CD14-positive monocyte (primary cell): Measurements from ENCODE around the gene KSR2. TPM values are rescaled to one million over a fixed set of nuclear protein-coding genes. Genes with fewer than 3 reads are reported as not detected.

Experiments
- DNase-seq, 3 donors: peaks; one replicate each; pipeline ENCODE4 v3.0.0-alpha.2; 2011 to 2022
- H2AFZ ChIP-seq: 2 replicates; pipeline ENCODE4 v1.6.0; 2012; ENCODE audit warnings: mild to moderate bottlenecking, low read depth, low read length, inconsistent platforms; ENCODE audit not compliant: insufficient read depth, poor library complexity, severe bottlenecking
- H3K27ac ChIP-seq, 2 donors: 1 replicate in 1 of 2; 2 replicates in 1 of 2; pipeline ENCODE4 v1.5.1; 2012 to 2013; ENCODE audit warnings: low read length in 2 of 2, control low read depth in 1 of 2, inconsistent platforms in 1 of 2, low read depth in 1 of 2, mild to moderate bottlenecking in 1 of 2
- H3K27me3 ChIP-seq, 2 donors: one replicate each; pipeline versions ENCODE4 v1.6.0 to v1.6.1; 2011 to 2013; ENCODE audit warnings: low read length in 2 of 2; ENCODE audit not compliant: control insufficient read depth in 2 of 2, insufficient read depth in 2 of 2
- H3K36me3 ChIP-seq, 2 donors: replicated peaks in 1 of 2; 1 replicate in 1 of 2; 2 replicates in 1 of 2; pipeline versions ENCODE4 v1.5.1 to v1.6.1; 2012 to 2013; ENCODE audit warnings: low read length in 2 of 2, control low read depth in 1 of 2, inconsistent platforms in 1 of 2, mild to moderate bottlenecking in 1 of 2; ENCODE audit not compliant: insufficient read depth in 2 of 2, control insufficient read depth in 1 of 2
- H3K4me1 ChIP-seq, 2 donors: 1 replicate in 1 of 2; 2 replicates in 1 of 2; pipeline versions ENCODE4 v1.5.1 to v1.6.1; 2012 to 2013; ENCODE audit warnings: low read length in 2 of 2, control low read depth in 1 of 2, inconsistent platforms in 1 of 2, mild to moderate bottlenecking in 1 of 2, moderate library complexity in 1 of 2; ENCODE audit not compliant: insufficient read depth in 2 of 2, control insufficient read depth in 1 of 2
- H3K4me2 ChIP-seq: replicated peaks from 2 replicates; pipeline ENCODE3; 2012; ENCODE audit warnings: low read length, moderate library complexity, mild to moderate bottlenecking; ENCODE audit not compliant: poor library complexity, severe bottlenecking; ENCODE audit errors: extremely low read depth
- H3K4me3 ChIP-seq, 3 experiments: fragments of 200-600 bp in 1 of 3; sonication (generic) in 1 of 3; replicated peaks in 1 of 3; 1 replicate in 2 of 3; 2 replicates in 1 of 3; pipeline ENCODE4 v1.5.1; 2011 to 2013; ENCODE audit warnings: low read length in 3 of 3, mild to moderate bottlenecking in 3 of 3, control low read depth in 2 of 3, low read depth in 2 of 3, inconsistent platforms in 1 of 3, moderate library complexity in 1 of 3
- H3K79me2 ChIP-seq: 2 replicates; pipeline ENCODE4 v1.6.0; 2012; ENCODE audit warnings: mild to moderate bottlenecking, control low read depth, inconsistent platforms, low read length, moderate library complexity; ENCODE audit not compliant: insufficient read depth
- H3K9ac ChIP-seq: 2 replicates; pipeline ENCODE4 v1.6.0; 2017; ENCODE audit warnings: low read length, mild to moderate bottlenecking; ENCODE audit not compliant: insufficient read depth, poor library complexity, severe bottlenecking
- H3K9me3 ChIP-seq, 2 donors: replicated peaks in 1 of 2; 1 replicate in 1 of 2; 2 replicates in 1 of 2; pipeline versions ENCODE4 v1.5.1 to v1.6.1; 2012 to 2013; ENCODE audit warnings: low read length in 2 of 2, control low read depth in 1 of 2; ENCODE audit not compliant: control insufficient read depth in 1 of 2, insufficient read depth in 1 of 2
- H4K20me1 ChIP-seq: 2 replicates; pipeline ENCODE4 v1.6.0; 2012; ENCODE audit warnings: mild to moderate bottlenecking, low read length, control low read depth, moderate library complexity; ENCODE audit not compliant: insufficient read depth
- H3K27ac Mint-ChIP-seq, 7 donors: one replicate each; pipeline ENCODE4 v1.8.0; 2020; ENCODE audit warnings: mild to moderate bottlenecking in 7 of 7, mixed read lengths in 7 of 7, moderate library complexity in 6 of 7, inconsistent platforms in 2 of 7
- H3K27me3 Mint-ChIP-seq, 3 donors: one replicate each; pipeline ENCODE4 v1.8.0; 2021 to 2022; ENCODE audit warnings: low read depth in 3 of 3, mild to moderate bottlenecking in 3 of 3, mixed read lengths in 3 of 3, moderate library complexity in 3 of 3, inconsistent platforms in 1 of 3
- H3K36me3 Mint-ChIP-seq, 2 donors: one replicate each; pipeline ENCODE4 v1.8.0; 2020; ENCODE audit warnings: mixed read lengths in 2 of 2, inconsistent platforms in 1 of 2, mild to moderate bottlenecking in 1 of 2
- H3K4me1 Mint-ChIP-seq: one replicate; pipeline ENCODE4 v1.8.0; 2020; ENCODE audit warnings: mild to moderate bottlenecking, mixed read lengths
- H3K4me3 Mint-ChIP-seq, 2 donors: one replicate each; pipeline ENCODE4 v1.8.0; 2020; ENCODE audit warnings: mild to moderate bottlenecking in 2 of 2, mixed read lengths in 2 of 2, moderate library complexity in 1 of 2
- H3K9me3 Mint-ChIP-seq, 7 donors: one replicate each; pipeline ENCODE4 v1.8.0; 2020 to 2022; ENCODE audit warnings: mixed read lengths in 7 of 7, mild to moderate bottlenecking in 6 of 7, moderate library complexity in 6 of 7, inconsistent platforms in 2 of 7
- CTCF ChIP-seq: fragments of 200-600 bp; IDR thresholded peaks from one replicate; pipeline ENCODE4 v1.8.0; 2022; ENCODE audit warnings: antibody characterized with exemption, mild to moderate bottlenecking
- WGBS: methylation state at CpG from one replicate; pipeline ENCODE4 v1.1.5; 2013; ENCODE audit warnings: missing lambda C conversion rate; ENCODE audit not compliant: insufficient coverage; 5-methylcytosine and 5-hydroxymethylcytosine counted together
- intact Hi-C, 2 donors: fragments of 100-400 bp; cut with micrococcal nuclease; formaldehyde crosslinking; loops; one replicate each; pipeline versions ENCODE4 v1.15.0 to v1.15.1; 2023
- polyA plus RNA-seq, 3 donors: library from polyadenylated mRNA; depleted of rRNA in 1 of 3; unstranded in 2 of 3; stranded (reverse) in 1 of 3; fragments of 300-500 nt in 2 of 3; fragments of >200 nt in 1 of 3; fragmentation: Illumina TruSeq in 2 of 3; gene quantifications; 1 replicate in 2 of 3; 2 replicates in 1 of 3; pipeline ENCODE4 v1.2.3, GENCODE V29; 2012 to 2021

KSR2 gene
- polyA plus RNA-seq, 3 donors, result not detected

GRCh38 chr12:117882181-117882580 lies 86.6 kb downstream of the KSR2 start:
- no peak for DNase-seq
- no peaks in the 10 kb centered on the region for H3K4me1 ChIP-seq
- no peak overlapping the region for H2AFZ ChIP-seq
- H3K27me3 ChIP-seq, result no peaks in the 10 kb centered on the region
- intact Hi-C loops, result no loop called here
- peaks cover 0 to 3% (median 0%) of the 10 kb centered on the region in 7 donors for H3K9me3 Mint-ChIP-seq
- H4K20me1 ChIP-seq, result no peaks in the 10 kb centered on the region
- peaks cover 10 to 16% (median 11%) of the 10 kb centered on the region in 3 donors for H3K27me3 Mint-ChIP-seq
- TF ChIP-seq CTCF, result no peak
- no peak overlapping the region for H3K9ac ChIP-seq
- no peaks in the 10 kb centered on the region for H3K9me3 ChIP-seq
- H3K4me3 Mint-ChIP-seq, result no peak overlapping the region
- peaks cover 3% of the 10 kb centered on the region for H3K4me1 Mint-ChIP-seq
- H3K36me3 Mint-ChIP-seq, result no peaks in the 10 kb centered on the region
- WGBS, result no CpG with 5 or more reads among the region's 1 CpG
- H3K36me3 ChIP-seq, result no peaks in the 10 kb centered on the region
- H3K27ac Mint-ChIP-seq, result no peak overlapping the region
- H3K79me2 ChIP-seq, result no peaks in the 10 kb centered on the region
- H3K4me3 ChIP-seq, result no peak overlapping the region
- H3K27ac ChIP-seq, result no peak overlapping the region
- H3K4me2 ChIP-seq, result no peak overlapping the region

GRCh38 chr12:117881517-117881916 lies 87.3 kb downstream of the KSR2 start:
- Mint-ChIP-seq H3K9me3 (peaks cover 0 to 3% (median 0%) of the 10 kb centered on the region in 7 donors), H3K4me3 (no peak overlapping the region), H3K27ac (no peak overlapping the region), H3K4me1 (peaks cover 3% of the 10 kb centered on the region), H3K27me3 (peaks cover 15 to 18% (median 16%) of the 10 kb centered on the region in 3 donors), H3K36me3 (no peaks in the 10 kb centered on the region)
- no peaks in the 10 kb centered on the region for H3K27me3 ChIP-seq
- no peak for DNase-seq
- no peak overlapping the region for H2AFZ ChIP-seq
- no peak overlapping the region for H3K9ac ChIP-seq
- no peaks in the 10 kb centered on the region for H3K9me3 ChIP-seq
- TF ChIP-seq CTCF, result no peak
- no peak overlapping the region for H3K4me3 ChIP-seq
- no peak overlapping the region for H3K4me2 ChIP-seq
- no peaks in the 10 kb centered on the region for H3K36me3 ChIP-seq
- no peaks in the 10 kb centered on the region for H4K20me1 ChIP-seq
- H3K27ac ChIP-seq, result no peak overlapping the region
- intact Hi-C loops, result no loop called here
- H3K79me2 ChIP-seq, result no peaks in the 10 kb centered on the region
- no peaks in the 10 kb centered on the region for H3K4me1 ChIP-seq
